ENCODE measurements around the gene PIAS1.
"Not testable (repeated sequence)": the region's sequence is repeated elsewhere in the genome, so short reads cannot be mapped to it uniquely, and the experiment has no call there.

PIAS1 gene

DNA sequence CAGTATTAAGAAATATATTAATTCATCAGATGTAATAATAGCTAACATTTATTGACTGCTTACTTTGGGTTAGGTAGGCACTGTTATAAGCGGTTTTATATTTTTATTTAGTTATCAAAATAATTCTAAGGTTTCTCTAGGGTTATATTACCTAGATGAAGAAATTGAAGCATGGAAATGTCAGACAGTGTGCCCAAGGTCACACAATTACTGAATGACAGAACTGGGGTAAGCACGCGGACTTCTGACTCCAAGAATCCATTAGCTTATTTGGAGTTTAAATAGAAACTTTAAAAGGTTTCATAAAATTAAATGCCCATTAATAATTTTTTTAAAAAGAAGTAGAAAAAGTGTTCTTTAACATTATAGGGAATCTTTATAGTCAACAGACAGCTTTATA is 76.7 kb downstream of the PIAS1 start:
- DNase-seq, result no peak

DNA sequence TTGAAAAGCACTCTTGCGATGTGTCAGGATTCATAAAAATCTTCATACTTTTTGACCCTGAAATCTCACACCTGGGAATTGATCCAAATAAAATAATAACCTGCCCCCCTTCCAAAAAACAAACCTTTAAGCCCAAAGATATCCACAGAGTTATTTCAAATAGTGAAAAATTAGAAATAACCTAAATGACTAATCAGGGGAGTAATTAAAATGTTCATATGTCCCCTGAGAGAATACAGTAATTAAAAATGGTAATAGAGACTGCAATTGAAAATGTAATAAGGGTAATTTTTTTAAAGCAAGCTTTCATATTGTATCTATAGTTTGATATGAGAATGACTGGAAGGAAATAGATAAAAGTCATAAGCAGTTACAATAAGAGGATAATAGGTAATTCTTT is 83.0 kb downstream of the PIAS1 start:
- no peak for DNase-seq

DNA sequence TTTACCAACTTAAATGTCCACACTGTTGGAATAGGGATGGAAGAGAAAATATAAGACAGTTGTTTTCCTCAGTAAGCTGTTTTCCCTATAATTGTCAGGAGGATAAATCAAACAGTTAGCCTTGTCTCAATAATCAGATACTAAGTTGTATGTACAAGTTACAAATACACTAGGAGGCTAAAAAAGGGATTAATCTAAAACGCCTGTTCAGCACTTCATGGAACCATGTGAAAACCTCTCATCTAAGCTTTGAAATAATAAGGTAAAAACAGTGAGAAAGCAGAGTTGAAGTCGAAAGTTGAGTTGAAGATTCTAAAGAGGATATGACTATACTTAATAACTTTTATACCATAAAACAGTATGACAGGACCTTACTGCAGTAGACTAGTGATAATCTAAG is 89.0 kb downstream of the PIAS1 start:
- DNase-seq, result no peak

DNA sequence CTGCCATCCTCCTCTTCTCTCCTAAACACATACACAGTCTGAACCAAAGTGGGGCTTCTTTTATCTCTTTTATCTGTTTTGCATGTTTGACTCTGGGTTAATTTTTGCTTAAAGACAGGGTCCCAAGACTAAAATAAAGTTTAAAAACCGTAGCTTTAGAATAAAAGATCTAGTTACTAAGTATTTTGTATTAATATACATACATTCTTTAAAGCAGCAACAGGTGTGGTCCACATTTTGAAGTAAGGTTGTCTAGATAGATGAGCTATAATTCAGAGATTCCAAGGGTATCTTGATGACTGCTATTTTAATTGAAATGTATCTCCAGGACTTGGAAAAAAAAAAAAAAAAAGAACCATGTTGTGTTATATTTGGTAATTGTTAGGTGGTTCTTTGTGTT is 89.7 kb downstream of the PIAS1 start:
- no peak for DNase-seq

DNA sequence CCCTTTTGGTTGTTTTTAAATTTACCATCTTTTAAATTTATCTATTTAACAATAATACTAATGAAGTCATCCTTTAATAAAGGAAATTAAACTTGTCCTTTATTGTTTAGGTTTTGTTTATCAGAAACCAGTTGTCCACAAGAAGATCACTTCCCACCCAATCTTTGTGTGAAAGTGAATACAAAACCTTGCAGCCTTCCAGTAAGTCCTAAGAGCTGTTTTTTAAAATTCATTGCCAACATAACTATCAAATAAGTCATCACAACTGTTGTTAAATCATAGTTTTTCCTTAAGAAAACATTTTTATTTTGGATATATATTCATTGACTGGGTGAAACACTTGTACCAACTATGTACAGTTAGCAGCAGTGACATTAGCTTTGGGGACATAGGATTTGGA is 91.6 kb downstream of the PIAS1 start:
- no peak for DNase-seq

DNA sequence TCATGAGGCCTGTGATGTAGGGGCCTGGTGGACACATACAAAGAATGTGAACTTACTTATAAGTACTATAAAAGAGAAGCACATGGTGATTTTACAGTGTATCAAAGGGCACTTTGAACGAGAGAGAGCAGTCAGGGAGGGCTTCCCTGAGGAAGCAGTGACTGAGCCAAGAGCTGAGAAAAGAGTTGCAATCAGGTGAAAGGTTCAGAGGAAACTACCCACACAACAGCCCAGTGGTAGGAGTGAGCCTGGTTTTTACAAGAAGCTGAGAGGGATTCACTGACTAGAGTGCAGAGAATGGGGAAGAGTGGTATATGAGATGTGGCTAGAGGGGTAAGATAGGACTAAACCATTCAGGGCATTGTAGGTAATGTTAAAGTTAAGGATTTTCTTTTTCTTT is 93.9 kb downstream of the PIAS1 start:
- DNase-seq, result no peak

DNA sequence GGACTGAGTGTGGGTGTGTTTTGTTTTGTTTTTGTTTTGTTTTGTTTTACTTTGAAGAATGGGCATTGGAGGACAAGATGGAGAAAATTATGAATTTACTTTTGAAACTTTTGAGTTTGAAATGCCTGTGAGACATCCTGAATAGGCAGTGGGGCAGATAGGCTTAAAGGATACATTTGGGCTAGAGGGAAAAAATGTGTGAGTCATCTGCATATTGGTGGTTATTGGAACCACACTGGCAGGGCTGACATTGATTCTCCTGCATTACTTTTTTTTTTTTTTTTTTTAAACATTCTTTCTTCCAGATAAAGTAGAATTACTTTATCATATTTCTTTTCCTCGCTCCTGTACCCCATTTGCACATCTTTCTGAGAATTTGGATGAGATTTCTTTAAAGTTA is 94.9 kb downstream of the PIAS1 start:
- no peak for DNase-seq

DNA sequence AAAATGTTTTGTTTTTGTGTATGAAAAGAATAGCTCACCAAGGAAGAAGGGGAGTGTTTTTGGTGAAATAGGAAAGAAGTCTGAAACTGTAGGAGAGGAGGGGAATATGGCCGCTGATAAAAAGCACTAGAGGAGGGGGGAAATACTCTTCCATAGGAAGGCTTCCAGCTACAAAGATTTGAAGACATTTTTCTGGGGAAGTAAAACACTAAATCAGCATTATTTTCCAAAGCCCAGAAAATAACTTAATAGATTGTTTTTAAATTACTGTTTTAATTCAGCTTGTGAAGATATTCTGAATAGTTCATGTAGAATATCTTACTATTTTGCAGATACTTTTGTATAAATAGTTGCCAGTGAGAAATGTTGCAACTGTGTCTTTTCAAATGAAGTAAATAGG is 96.1 kb downstream of the PIAS1 start:
- DNase-seq, result no peak

DNA sequence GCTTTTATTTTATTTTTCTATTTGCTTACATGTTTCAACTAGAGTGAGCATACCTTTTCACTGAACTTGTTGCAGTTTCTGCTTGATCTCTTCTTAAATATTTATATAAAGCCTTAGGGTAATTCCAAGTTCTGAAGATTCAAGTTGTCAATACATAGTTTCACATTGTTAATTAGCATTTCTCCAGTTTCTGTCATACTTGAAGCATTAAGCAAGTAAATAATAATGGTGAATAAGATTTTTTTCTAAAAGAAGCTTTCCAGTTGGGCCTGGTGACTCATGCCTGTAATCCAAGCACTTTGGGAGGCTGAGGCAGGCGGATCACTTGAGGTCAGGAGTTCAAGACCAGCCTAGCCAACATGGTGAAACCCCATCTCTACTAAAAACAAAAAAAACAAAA is 97.2 kb downstream of the PIAS1 start:
- DNase-seq, result no peak

DNA sequence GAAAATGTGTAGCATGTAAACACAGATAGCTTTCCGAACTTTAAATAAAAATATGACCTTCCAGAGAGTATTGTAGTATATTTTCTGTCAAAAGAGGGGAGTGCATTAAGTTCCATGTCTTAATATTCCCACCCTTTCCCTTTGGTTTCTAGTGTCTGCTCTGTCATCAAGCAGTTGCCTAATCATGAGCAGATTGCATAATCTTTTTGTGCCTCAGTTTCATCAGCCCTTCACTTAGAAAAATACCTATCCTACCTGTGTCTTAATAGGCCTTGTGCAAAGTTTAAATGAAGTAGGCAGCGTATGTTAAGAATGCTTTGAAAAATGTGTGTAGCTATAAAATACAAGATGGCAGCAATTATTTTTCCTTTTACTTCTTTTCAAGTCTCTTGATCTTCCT is 98.2 kb downstream of the PIAS1 start:
- DNase-seq, result no peak

DNA sequence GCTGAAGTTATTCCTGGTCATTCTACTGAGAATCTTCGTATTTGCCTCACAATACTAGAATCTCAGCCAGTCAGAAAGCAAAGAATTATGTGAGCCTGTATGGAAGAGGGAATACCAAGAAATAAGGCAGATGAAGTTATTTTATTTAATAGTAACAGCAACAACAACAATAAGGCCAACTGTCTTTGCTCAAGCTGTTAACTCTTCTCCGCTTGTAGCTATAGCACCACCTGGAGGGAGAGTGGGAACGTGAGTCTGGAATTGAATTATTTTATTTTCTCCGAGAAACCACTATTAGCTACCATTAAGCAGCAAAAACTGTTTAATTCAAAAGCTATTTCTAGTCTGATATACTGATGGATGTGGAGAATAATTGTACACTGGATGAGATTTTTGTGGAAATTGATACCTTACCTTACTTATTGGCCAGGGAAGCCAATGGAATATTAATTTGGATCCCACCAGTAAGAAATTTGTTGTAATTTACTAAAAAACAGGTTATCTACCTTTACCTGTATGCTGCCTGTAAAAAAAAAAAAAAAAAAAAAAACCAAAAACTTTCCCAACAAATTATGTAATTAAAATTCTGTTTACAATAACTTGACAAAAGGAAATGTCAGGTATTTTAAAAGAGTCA is 100.9 kb downstream of the PIAS1 start:
- DNase-seq, result peak; percentile 4

DNA sequence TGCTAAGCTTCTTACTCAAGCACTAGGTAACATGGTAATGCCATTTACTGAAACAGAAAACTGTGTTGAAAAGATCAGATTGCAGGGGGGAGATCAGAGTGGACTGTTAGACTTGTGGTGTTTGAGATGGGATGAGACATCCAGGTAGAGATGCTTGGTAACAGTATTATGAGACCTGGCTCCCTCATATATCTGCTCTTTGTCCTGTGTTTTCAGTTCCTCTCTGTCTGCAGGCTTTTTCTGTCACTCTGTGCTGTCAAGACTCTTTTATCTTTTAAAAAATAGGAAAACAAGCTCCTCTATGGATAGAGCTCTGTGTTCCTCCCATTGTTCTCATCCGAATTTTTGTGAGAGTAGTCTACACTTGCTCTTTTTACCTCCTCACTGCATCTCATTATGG is 103.0 kb downstream of the PIAS1 start:
- DNase-seq, result no peak

DNA sequence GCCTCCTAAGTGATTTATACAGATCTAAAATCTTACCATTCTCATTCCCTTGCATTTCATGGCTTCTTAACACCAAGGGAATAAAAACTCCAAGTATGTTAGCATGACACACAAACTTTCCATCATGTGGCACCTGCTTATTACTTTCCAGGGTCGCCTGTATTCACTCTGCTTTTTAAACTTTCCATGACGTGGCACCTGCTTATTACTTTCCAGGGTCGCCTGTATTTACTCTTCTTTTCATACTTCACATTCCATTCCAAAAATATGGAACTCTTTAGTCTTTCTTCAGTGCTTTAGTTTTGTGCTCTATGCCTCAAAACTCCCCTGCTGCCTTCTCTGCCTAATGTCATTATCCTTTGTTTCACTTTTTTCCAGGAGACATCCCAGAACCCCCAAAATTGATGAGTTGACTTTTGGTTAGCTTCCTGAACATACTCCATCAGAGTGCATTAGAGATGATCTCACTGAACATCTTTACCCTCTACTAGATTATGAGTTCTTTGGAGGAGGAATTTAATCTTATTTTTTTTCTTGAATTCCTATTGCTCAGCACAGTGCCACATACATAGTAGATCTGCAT is 104.0 kb downstream of the PIAS1 start:
- no peak for DNase-seq

DNA sequence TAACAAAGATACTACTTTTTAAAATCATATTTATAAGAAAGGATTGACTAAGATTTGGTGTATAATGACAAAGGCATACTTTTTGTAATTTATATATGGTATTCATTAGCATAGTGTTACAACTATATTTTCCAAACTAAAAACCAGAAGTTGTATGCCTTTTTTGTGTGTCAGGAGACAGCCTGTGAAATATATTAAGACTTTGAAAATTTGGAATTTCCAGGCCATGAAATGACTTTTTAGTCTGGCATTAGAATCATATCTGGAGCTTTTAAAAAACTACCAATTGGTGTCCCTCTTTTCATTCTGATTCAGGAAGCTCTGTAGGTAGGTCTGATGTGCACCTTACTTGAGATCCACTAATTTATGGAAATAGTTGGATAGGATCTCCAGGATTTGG is 109.1 kb downstream of the PIAS1 start:
- no peak for DNase-seq

DNA sequence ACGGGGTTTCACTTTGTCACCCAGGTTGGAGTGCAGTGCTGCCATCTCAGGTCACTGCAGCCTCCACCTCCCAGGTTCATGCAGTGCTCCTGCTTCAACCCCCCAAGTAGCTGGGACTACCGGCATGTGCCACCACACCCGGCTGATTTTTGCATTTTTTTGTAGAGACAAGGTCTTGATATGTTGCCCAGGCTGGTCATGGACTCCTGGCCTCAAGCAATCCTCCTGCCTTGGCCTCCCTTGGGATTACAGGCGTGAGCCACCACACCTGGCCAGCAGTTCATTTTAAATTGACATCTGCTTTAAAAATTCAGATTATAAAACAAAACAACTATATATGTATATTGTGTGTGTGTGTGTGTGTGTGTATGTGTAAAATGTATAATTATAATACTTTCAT is 112.7 kb downstream of the PIAS1 start:
- no peak for DNase-seq

DNA sequence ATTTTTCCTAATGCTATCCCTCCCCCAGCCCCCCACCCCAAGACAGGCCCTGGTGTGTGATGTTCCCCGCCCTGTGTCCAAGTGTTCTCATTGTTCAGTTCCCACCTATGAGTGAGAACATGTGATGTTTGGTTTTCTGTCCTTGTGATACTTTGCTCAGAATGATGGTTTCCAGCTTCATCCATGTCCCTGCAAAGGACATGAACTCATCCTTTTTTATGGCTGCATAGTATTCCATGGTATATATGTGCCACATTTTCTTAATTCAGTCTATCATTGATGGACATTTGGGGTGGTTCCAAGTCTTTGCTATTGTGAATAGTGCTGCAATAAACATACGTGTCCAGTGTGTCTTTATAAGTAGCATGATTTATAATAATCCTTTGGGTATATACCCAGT is 117.9 kb downstream of the PIAS1 start:
- not testable (repeated sequence) for DNase-seq

DNA sequence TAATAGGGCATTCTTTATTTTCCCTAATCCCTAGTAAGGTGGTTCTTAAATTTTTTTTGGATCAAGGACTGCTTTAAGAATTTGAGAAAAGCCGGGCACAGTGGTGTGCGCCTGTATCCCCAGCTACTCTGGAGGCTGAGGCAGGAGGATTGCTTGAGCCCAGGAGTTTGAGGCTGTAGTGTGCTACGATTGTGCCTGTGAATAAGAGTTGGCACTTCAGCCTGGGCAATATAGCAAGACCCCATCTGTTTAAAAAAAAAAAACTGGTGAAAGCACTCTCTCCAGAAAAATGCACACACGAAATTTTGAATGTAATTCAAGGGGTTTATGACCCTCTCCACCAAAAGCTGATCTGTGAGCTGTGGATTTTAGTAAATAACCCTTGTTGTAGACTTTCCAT is 119.0 kb downstream of the PIAS1 start:
- no peak for DNase-seq

DNA sequence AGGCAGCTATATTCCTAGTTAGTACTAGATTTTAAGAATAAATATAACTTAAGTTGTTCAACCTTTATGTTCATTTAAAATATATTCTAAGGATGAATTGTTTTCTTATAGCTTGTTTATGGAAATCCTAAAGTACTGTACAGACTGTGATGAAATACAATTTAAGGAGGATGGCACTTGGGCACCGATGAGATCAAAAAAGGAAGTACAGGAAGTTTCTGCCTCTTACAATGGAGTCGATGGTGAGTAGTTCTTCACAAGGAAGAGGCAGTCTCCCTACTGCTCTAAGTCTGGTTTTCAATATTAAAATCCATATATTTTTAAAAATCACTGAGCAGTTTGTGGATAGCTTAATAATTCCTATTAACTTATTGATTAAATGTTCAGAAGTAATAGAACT is 121.4 kb downstream of the PIAS1 start:
- DNase-seq, result no peak

DNA sequence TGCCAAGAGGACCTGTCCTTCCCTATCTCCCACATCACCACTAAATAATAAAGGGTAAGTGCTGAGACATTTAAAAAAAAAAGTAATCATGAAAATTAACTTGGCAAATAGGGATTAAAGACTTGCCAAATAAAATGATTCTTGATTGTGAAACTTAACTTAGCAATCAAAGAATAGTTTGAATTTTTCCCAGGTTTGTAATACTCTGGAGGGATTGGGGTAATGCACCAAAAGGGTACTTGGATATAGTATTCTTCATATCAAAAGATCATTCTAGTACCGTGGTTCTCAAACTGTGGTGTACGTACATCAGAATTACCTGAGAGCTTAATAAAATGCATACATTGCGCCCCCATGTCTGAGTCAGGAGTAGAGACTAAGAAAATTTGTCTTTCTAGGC is 122.5 kb downstream of the PIAS1 start:
- no peak for DNase-seq

DNA sequence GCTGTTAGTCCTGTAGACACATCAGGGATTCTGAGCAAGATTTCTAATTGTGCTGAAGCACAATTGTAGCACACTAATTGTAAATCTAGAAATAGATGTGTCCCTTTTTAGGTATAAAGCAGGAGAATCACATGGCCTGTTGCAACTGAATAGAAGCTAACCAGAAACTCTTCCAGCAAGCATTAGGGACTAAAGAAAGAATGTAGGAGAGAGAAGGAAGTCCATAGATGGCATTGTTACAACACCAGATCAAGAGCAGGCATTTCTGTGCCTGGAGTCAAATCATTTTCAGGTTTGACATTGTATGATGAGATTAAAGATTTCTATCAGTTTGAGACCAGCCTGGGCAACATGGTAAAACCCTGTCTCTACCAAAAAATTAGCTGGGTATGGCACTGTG is 123.6 kb downstream of the PIAS1 start:
- DNase-seq, result no peak

DNA sequence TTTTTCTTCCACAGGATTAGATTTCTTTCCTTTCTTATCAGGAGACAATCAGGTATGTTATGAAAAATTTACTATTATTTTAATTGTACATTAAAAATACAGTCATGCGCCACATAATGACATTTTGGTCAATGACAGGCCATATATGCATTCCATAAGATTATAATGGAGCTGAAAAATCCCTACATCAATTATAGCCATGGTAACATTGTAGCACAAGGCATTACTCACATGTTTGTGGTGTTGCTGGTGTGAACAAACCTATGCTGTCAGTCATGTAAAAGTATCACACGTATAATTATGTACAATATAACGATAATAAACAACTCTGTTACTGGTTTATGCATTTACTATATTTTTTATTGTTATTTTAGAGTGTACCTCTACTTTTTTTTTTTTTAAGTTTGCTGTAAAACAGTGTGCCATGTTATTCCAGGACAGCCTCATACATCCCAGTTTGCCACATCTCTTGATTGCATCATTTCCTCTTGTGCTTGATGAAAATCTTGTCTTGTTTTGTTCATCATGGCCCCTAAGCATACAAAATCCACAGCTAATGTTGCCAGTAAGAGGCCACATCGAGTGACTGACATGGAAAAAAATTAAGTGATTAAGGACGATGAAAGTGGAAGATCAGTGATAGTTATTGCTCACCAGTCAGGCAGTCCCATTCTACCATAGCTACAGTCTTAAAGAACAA is 129.7 kb downstream of the PIAS1 start:
- no peak for DNase-seq

DNA sequence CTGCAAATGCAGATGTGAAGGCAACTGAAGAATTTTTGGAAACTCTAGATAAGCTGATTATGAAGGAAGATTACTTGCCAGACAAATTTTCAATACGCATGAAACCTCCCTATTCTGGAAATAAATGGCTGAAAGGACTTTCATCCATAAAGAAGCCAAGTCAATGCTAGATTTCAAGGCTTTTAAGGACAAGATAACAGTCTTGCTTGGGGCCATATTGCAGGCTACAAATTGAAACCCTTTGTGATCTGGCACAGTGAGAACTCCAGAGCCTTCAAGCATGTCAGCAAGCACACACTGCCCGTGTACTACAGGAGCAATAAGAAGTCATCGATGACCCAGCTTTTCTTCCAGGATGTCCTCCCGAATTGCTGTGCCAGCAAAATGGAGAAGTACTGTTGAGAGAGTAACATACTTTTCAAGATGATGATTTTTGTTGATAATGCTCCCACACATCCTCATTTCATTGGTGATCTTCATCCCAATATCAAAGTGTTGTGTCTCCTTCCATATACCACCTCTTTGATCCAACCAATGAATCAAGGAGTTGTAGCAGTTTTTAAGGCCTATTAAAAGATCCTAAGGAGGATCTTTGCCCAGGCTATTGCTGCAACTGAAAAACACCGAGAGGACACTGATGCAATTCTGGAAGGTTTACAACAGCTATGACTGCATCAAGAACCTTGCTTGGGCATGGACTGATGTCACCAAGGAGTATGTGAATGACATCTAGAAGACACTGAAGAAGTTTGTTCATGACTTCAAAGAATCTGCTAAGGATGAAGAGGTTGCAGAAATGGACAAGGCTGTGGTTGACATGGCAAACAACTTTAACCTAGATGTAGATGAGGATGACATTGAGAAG is 130.7 kb downstream of the PIAS1 start:
- DNase-seq, result no peak

DNA sequence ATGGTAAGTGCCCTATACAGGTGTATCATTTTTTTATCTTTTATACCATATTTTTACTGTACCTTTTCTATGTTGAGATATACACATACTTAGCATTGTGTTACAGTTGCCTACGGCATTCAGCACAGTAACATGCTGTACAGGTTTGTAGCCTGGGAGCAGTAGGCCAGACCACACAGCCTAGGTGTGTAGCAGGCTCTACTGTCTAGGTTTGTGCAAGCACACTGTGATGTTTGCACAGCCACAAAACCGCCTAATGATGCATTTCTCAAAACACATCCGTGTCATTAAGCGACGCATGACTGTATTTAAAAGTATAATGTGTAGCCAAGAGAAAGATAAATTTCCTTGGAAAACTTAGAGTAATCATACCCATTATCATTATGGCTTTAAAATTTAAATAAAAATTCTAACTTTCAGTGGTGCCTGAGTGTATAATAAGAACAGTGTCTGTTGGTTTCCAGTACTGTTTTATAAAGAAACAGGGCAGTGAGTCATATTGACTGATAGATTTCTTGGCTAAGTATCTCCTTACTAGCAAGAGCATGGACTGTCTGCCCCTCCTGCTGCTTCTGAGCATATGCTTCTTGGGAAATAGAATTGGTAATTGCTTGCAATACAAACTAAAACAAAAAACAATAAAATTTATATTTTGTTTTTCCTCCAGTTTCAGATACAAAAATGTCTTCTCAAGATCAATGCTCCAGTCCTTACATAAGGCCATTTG is 132.7 kb downstream of the PIAS1 start:
- DNase-seq, result no peak
